Endodermal cell (in vitro differentiated cells): ENCODE measurements around the gene ALS2. TPM values are rescaled to one million over a fixed set of nuclear protein-coding genes. Genes with fewer than 3 reads are reported as not detected.

ENCODE experiments used
- DNase-seq: peaks from one replicate; pipeline ENCODE4 v3.0.0-alpha.2; 2017
- H3K27ac ChIP-seq: 2 replicates; pipeline ENCODE4 v1.5.1; 2013; ENCODE audit warnings: mild to moderate bottlenecking, low read depth, low read length, moderate library complexity
- H3K27me3 ChIP-seq: 2 replicates; pipeline ENCODE4 v1.6.1; 2013; ENCODE audit warnings: mild to moderate bottlenecking, low read length, moderate library complexity; ENCODE audit not compliant: insufficient read depth, control insufficient read depth, poor library complexity, severe bottlenecking
- H3K36me3 ChIP-seq: 2 replicates; pipeline ENCODE4 v1.7.0; 2013; ENCODE audit warnings: mild to moderate bottlenecking, low read length, moderate library complexity; ENCODE audit not compliant: control insufficient read depth, insufficient read depth
- H3K4me1 ChIP-seq: one replicate; pipeline ENCODE4 v1.7.0; 2013; ENCODE audit warnings: low read length; ENCODE audit not compliant: control insufficient read depth, insufficient read depth
- H3K4me3 ChIP-seq: 2 replicates; pipeline ENCODE4 v1.5.1; 2013; ENCODE audit warnings: mild to moderate bottlenecking, low read length, moderate library complexity
- H3K9ac ChIP-seq: 2 replicates; pipeline ENCODE4 v1.6.1; 2013; ENCODE audit warnings: mild to moderate bottlenecking, low read length, moderate library complexity; ENCODE audit not compliant: poor library complexity, severe bottlenecking; ENCODE audit errors: extremely low read depth
- H3K9me3 ChIP-seq: 2 replicates; pipeline ENCODE4 v1.6.1; 2013; ENCODE audit warnings: mild to moderate bottlenecking, low read length, moderate library complexity; ENCODE audit not compliant: control insufficient read depth
- H3K27ac Mint-ChIP-seq: 2 replicates; pipeline ENCODE4 v1.8.0; 2020; ENCODE audit warnings: mixed read lengths
- H3K27me3 Mint-ChIP-seq: 2 replicates; pipeline ENCODE4 v1.8.0; 2021; ENCODE audit warnings: mild to moderate bottlenecking, mixed read lengths; ENCODE audit not compliant: insufficient read depth
- H3K36me3 Mint-ChIP-seq: 2 replicates; pipeline ENCODE4 v1.8.0; 2020; ENCODE audit warnings: low read depth, mixed read lengths
- H3K4me1 Mint-ChIP-seq: 2 replicates; pipeline ENCODE4 v1.8.0; 2020; ENCODE audit warnings: mixed read lengths
- H3K4me3 Mint-ChIP-seq: 2 replicates; pipeline ENCODE4 v1.8.0; 2020; ENCODE audit warnings: mild to moderate bottlenecking, moderate library complexity, mixed read lengths
- H3K9me3 Mint-ChIP-seq: 2 replicates; pipeline ENCODE4 v1.8.0; 2020; ENCODE audit warnings: mild to moderate bottlenecking, mixed read lengths
- CTCF ChIP-seq: fragments of 200-600 bp; sonication (generic); conservative IDR thresholded peaks from 2 replicates; pipeline ENCODE4 v1.5.0; 2021; ENCODE audit warnings: antibody characterized with exemption, mild to moderate bottlenecking
- WGBS, 2 experiments: methylation state at CpG; one replicate each; pipeline versions ENCODE4 v1.1.5 to v1.1.7; 2013; ENCODE audit warnings: missing lambda C conversion rate in 2 of 2, mixed read lengths in 1 of 2; ENCODE audit not compliant: insufficient coverage in 1 of 2, insufficient read length in 1 of 2; 5-methylcytosine and 5-hydroxymethylcytosine counted together
- total RNA-seq, 2 donors: library from RNA; stranded (reverse); fragmentation: NEBNext Ultra II Directional in 1 of 2; extraction: Animal tissue kit (Norgen Biotek cat#: 25700) in 1 of 2; gene quantifications; 2 replicates in 1 of 2; 3 replicates in 1 of 2; pipeline ENCODE4 v1.2.1, GENCODE V29; 2021

ALS2 gene
- total RNA-seq, 2 donors from 2014 or later = 56.6 to 58.5 TPM

- Mint-ChIP-seq H3K9me3 (no peaks in the 10 kb centered on the region), H3K27ac (no peak overlapping the region), H3K4me3 (no peak overlapping the region), H3K4me1 (peaks cover 19% of the 10 kb centered on the region), H3K36me3 (no peaks in the 10 kb centered on the region), H3K27me3 (no peaks in the 10 kb centered on the region)
- no peak overlapping the region for H3K4me3 ChIP-seq
- no peaks in the 10 kb centered on the region for H3K27me3 ChIP-seq
- WGBS, 2 experiments = 93 to 100% methylated on average over 1 to 4 of the region's 4 CpGs
- DNase-seq = no peak
- peaks cover 9% of the 10 kb centered on the region for H3K4me1 ChIP-seq
- H3K9ac ChIP-seq = no peak overlapping the region
- TF ChIP-seq CTCF = no peak
- no peaks in the 10 kb centered on the region for H3K36me3 ChIP-seq
- no peak overlapping the region for H3K27ac ChIP-seq
- H3K9me3 ChIP-seq = no peaks in the 10 kb centered on the region
These were observed 28.9 kb upstream of the ALS2 start for GRCh38 chr2:201809633-201810032.

GRCh38 chr2:201808027-201808426, 27.3 kb upstream of the ALS2 start:
- no peak for TF ChIP-seq CTCF
- Histone ChIP-seq H3K27ac (no peak overlapping the region), H3K36me3 (no peaks in the 10 kb centered on the region), H3K4me1 (peaks cover 9% of the 10 kb centered on the region), H3K27me3 (no peaks in the 10 kb centered on the region), H3K9me3 (no peaks in the 10 kb centered on the region), H3K4me3 (no peak overlapping the region), H3K9ac (no peak overlapping the region)
- Mint-ChIP-seq H3K36me3 (no peaks in the 10 kb centered on the region), H3K9me3 (no peaks in the 10 kb centered on the region), H3K27me3 (no peaks in the 10 kb centered on the region), H3K4me3 (no peak overlapping the region), H3K27ac (peak overlapping the region; percentile 32), H3K4me1 (peaks cover 19% of the 10 kb centered on the region)
- DNase-seq = no peak
- 74% methylated on average over 2 of the region's 2 CpGs; no CpG with 5 or more reads in 1 of the 2 experiments for WGBS, 2 experiments

- Mint-ChIP-seq H3K27me3 (no peaks in the 10 kb centered on the region), H3K36me3 (no peaks in the 10 kb centered on the region), H3K9me3 (no peaks in the 10 kb centered on the region), H3K4me1 (peaks cover 19% of the 10 kb centered on the region), H3K27ac (peak overlapping the region; percentile 32), H3K4me3 (no peak overlapping the region)
- Histone ChIP-seq H3K27ac (no peak overlapping the region), H3K9me3 (no peaks in the 10 kb centered on the region), H3K27me3 (no peaks in the 10 kb centered on the region), H3K4me1 (peaks cover 9% of the 10 kb centered on the region), H3K36me3 (no peaks in the 10 kb centered on the region), H3K4me3 (no peak overlapping the region), H3K9ac (no peak overlapping the region)
- no peak for TF ChIP-seq CTCF
- no peak for DNase-seq
- 45 to 61% methylated on average over 3 to 8 of the region's 8 CpGs for WGBS, 2 experiments
These were observed 26.8 kb upstream of the ALS2 start for GRCh38 chr2:201807452-201807999.
